IMR-90 (cell line): Measurements from ENCODE around the gene RAC2. TPM values are rescaled to one million over a fixed set of nuclear protein-coding genes. Genes with fewer than 3 reads are reported as not detected.

Experiments used
- ATAC-seq: fragments of 200-7000 bp; cut with Tn5 transposase; 2 replicates; pipeline ENCODE4 v1.9.1; 2020; ENCODE audit warnings: low read depth, mild to moderate bottlenecking, moderate library complexity
- BruUV-seq: library from RNA; stranded (reverse); fragments of 400-500 nt; replicated peaks from 2 replicates; lab custom pipeline; 2021; lab: Mats Ljungman, UMichigan
- CTCF ChIA-PET: fragments of 300-600 bp; formaldehyde crosslinking; extraction: SDS; loops from one replicate; lab custom pipeline; 2021; ENCODE audit warnings: antibody characterized with exemption; lab: Yijun Ruan, JAX
- POLR2A ChIA-PET: fragments of 300-600 bp; sonication (Branson Sonifier 250); formaldehyde crosslinking; loops from one replicate; lab custom pipeline; 2022; ENCODE audit warnings: antibody characterized with exemption; ENCODE audit not compliant: unreplicated experiment; lab: Charles Lee
- DNase-seq: peaks from one replicate; pipeline ENCODE4 v3.0.0; 2013
- H2AFZ ChIP-seq: replicated peaks from 2 replicates; pipeline ENCODE3; 2013; ENCODE audit warnings: low read length, mild to moderate bottlenecking; ENCODE audit not compliant: poor library complexity
- H2AK5ac ChIP-seq: 2 replicates; pipeline ENCODE4 v1.6.1; 2013; ENCODE audit warnings: low read depth, low read length, inconsistent platforms
- H2AK9ac ChIP-seq: replicated peaks from 2 replicates; pipeline ENCODE3; 2013; ENCODE audit warnings: mild to moderate bottlenecking, low read depth, low read length, moderate library complexity; ENCODE audit not compliant: poor library complexity
- H2BK120ac ChIP-seq: 2 replicates; pipeline ENCODE4 v1.6.1; 2013; ENCODE audit warnings: low read depth, low read length, inconsistent platforms
- H2BK15ac ChIP-seq: 3 replicates; pipeline ENCODE4 v1.6.1; 2013; ENCODE audit warnings: low read depth, low read length, inconsistent platforms
- H2BK20ac ChIP-seq: 2 replicates; pipeline ENCODE4 v1.6.1; 2013; ENCODE audit warnings: low read depth, mild to moderate bottlenecking, inconsistent platforms, low read length, moderate library complexity
- H2BK5ac ChIP-seq: 2 replicates; pipeline ENCODE4 v1.6.1; 2013; ENCODE audit warnings: mild to moderate bottlenecking, low read depth, low read length, inconsistent platforms; ENCODE audit not compliant: poor library complexity, severe bottlenecking
- H3K14ac ChIP-seq: replicated peaks from 2 replicates; pipeline ENCODE4 v1.6.1; 2013; ENCODE audit warnings: low read depth, low read length, inconsistent platforms
- H3K18ac ChIP-seq: 2 replicates; pipeline ENCODE4 v1.6.1; 2013; ENCODE audit warnings: low read depth, low read length, control low read depth
- H3K23ac ChIP-seq: 2 replicates; pipeline ENCODE4 v1.6.1; 2013; ENCODE audit warnings: low read depth, low read length, inconsistent platforms
- H3K27ac ChIP-seq: 2 replicates; pipeline ENCODE4 v1.5.1; 2013; ENCODE audit warnings: mild to moderate bottlenecking, control low read depth, low read length; ENCODE audit not compliant: insufficient read depth
- H3K27me3 ChIP-seq: 2 replicates; pipeline ENCODE4 v1.6.1; 2013; ENCODE audit warnings: low read length; ENCODE audit not compliant: control insufficient read depth, insufficient read depth
- H3K36me3 ChIP-seq: 2 replicates; pipeline ENCODE4 v1.6.1; 2013; ENCODE audit warnings: low read length, mixed read lengths; ENCODE audit not compliant: control insufficient read depth, insufficient read depth
- H3K4ac ChIP-seq: 2 replicates; pipeline ENCODE4 v1.6.1; 2013; ENCODE audit warnings: low read depth, low read length, inconsistent platforms
- H3K4me1 ChIP-seq: 2 replicates; pipeline ENCODE4 v1.6.1; 2013; ENCODE audit warnings: low read length, mixed read lengths; ENCODE audit not compliant: control insufficient read depth, insufficient read depth
- H3K4me2 ChIP-seq: 2 replicates; pipeline ENCODE4 v1.6.1; 2013; ENCODE audit warnings: low read depth, mild to moderate bottlenecking, control low read depth, low read length, moderate library complexity
- H3K4me3 ChIP-seq: 2 replicates; pipeline ENCODE4 v1.5.1; 2013; ENCODE audit warnings: low read depth, mild to moderate bottlenecking, control low read depth, low read length, moderate library complexity; ENCODE audit not compliant: insufficient read depth
- H3K56ac ChIP-seq: 2 replicates; pipeline ENCODE4 v1.6.1; 2013; ENCODE audit warnings: low read length, inconsistent platforms; ENCODE audit not compliant: insufficient read depth; ENCODE audit errors: extremely low read depth
- H3K79me1 ChIP-seq, 2 experiments: 2 replicates each; pipeline ENCODE4 v1.6.1; 2013; ENCODE audit warnings: low read length in 2 of 2, inconsistent platforms in 1 of 2, low read depth in 1 of 2
- H3K9ac ChIP-seq: 2 replicates; pipeline ENCODE4 v1.6.1; 2013; ENCODE audit warnings: low read depth, low read length, control low read depth
- H3K9me1 ChIP-seq: 2 replicates; pipeline ENCODE4 v1.6.1; 2013; ENCODE audit warnings: low read length, inconsistent platforms; ENCODE audit not compliant: insufficient read depth
- H3K9me3 ChIP-seq: 2 replicates; pipeline ENCODE4 v1.6.1; 2013; ENCODE audit warnings: low read length; ENCODE audit not compliant: control insufficient read depth, insufficient read depth
- H4K20me1 ChIP-seq: 2 replicates; pipeline ENCODE4 v1.6.1; 2013; ENCODE audit warnings: low read length, inconsistent platforms; ENCODE audit not compliant: insufficient read depth
- H4K5ac ChIP-seq: 2 replicates; pipeline ENCODE4 v1.6.1; 2013; ENCODE audit warnings: mild to moderate bottlenecking, low read depth, low read length, control low read depth
- H4K8ac ChIP-seq, 2 experiments: 2 replicates each; pipeline ENCODE4 v1.6.1; 2013; ENCODE audit warnings: low read depth in 2 of 2, low read length in 2 of 2, control low read depth in 1 of 2, inconsistent platforms in 1 of 2
- H4K91ac ChIP-seq: 2 replicates; pipeline ENCODE4 v1.6.1; 2013; ENCODE audit warnings: low read depth, low read length, inconsistent platforms; ENCODE audit not compliant: insufficient read depth
- CEBPB ChIP-seq: IDR thresholded peaks from 2 replicates; pipeline ENCODE4 v1.6.1; 2012; ENCODE audit warnings: low read depth, low read length, improper control_type of control experiment
- CHD1 ChIP-seq: IDR thresholded peaks from 2 replicates; pipeline ENCODE4 v1.6.1; 2012; ENCODE audit warnings: low read depth, low read length, improper control_type of control experiment
- ELK1 ChIP-seq: fragments of 150-350 bp; IDR thresholded peaks from 2 replicates; pipeline ENCODE4 v1.6.1; 2016; ENCODE audit warnings: low read depth, mild to moderate bottlenecking, low read length, moderate library complexity, borderline replicate concordance
- MAZ ChIP-seq: IDR thresholded peaks from 2 replicates; pipeline ENCODE4 v1.6.1; 2012; ENCODE audit warnings: low read depth, mild to moderate bottlenecking, low read length, improper control_type of control experiment, moderate library complexity, borderline replicate concordance
- MXI1 ChIP-seq: IDR thresholded peaks from 2 replicates; pipeline ENCODE4 v1.6.1; 2012; ENCODE audit warnings: low read depth, mild to moderate bottlenecking, low read length, moderate library complexity, borderline replicate concordance
- NFE2L2 ChIP-seq: fragments of 150-350 bp; IDR thresholded peaks from 2 replicates; pipeline ENCODE4 v1.6.1; 2016; ENCODE audit warnings: low read depth, mild to moderate bottlenecking, low read length
- RAD21 ChIP-seq: IDR thresholded peaks from 2 replicates; pipeline ENCODE4 v1.6.1; 2012; ENCODE audit warnings: low read length, improper control_type of control experiment
- RCOR1 ChIP-seq: IDR thresholded peaks from 2 replicates; pipeline ENCODE4 v1.6.1; 2012; ENCODE audit warnings: mild to moderate bottlenecking, low read length, improper control_type of control experiment; ENCODE audit not compliant: insufficient replicate concordance
- SMC3 ChIP-seq: fragments of 150-350 bp; IDR thresholded peaks from 2 replicates; pipeline ENCODE4 v1.6.1; 2016; ENCODE audit warnings: low read depth, mild to moderate bottlenecking, antibody characterized with exemption, low read length, moderate library complexity
- WGBS, 2 experiments: methylation state at CpG; one replicate each; pipeline versions ENCODE4 v1.1.5 to v1.1.7; 2013; ENCODE audit warnings: missing lambda C conversion rate in 2 of 2; ENCODE audit not compliant: insufficient read length in 1 of 2; ENCODE audit errors: extremely low coverage in 2 of 2; 5-methylcytosine and 5-hydroxymethylcytosine counted together
- dilution Hi-C: fragments of 300-500 bp; cut with HindIII; formaldehyde crosslinking; loops from one replicate; pipeline ENCODE4 v1.14.3; 2018; ENCODE audit warnings: low sequenced_read_pairs; ENCODE audit not compliant: unreplicated experiment
- in situ Hi-C: fragments of 300-500 bp; cut with MboI; formaldehyde crosslinking; loops from 3 replicates; pipeline ENCODE4 v1.14.3; 2019; ENCODE audit warnings: low sequenced_read_pairs, inconsistent platforms, mixed read lengths
- intact Hi-C: fragments of 100-400 bp; cut with micrococcal nuclease; formaldehyde crosslinking; loops from 2 replicates; pipeline ENCODE4 v1.10.0; 2022
- polyA plus RNA-seq, 3 experiments: library from polyadenylated mRNA; depleted of rRNA; stranded (reverse); fragments of >200 nt; gene quantifications; 2 replicates each; pipeline ENCODE4 v1.2.3, GENCODE V29; 2012; ENCODE audit warnings: low replicate concordance in 1 of 3
- total RNA-seq: library from RNA; depleted of rRNA; stranded (reverse); fragments of >200 nt; gene quantifications from 2 replicates; pipeline ENCODE4 v1.2.3, GENCODE V29; 2012
- TF ChIP-seq, protein P1 (sequence below): fragments of 150-350 bp; IDR thresholded peaks from 2 replicates; pipeline ENCODE4 v1.6.1; 2017; ENCODE audit warnings: mild to moderate bottlenecking, antibody characterized with exemption, low read length, low read depth

RAC2 gene
- total and polyA plus RNA-seq, 2 of the 4 experiments (the other 2 are of a cell fraction), result 10.0 to 72.3 TPM

DNA sequence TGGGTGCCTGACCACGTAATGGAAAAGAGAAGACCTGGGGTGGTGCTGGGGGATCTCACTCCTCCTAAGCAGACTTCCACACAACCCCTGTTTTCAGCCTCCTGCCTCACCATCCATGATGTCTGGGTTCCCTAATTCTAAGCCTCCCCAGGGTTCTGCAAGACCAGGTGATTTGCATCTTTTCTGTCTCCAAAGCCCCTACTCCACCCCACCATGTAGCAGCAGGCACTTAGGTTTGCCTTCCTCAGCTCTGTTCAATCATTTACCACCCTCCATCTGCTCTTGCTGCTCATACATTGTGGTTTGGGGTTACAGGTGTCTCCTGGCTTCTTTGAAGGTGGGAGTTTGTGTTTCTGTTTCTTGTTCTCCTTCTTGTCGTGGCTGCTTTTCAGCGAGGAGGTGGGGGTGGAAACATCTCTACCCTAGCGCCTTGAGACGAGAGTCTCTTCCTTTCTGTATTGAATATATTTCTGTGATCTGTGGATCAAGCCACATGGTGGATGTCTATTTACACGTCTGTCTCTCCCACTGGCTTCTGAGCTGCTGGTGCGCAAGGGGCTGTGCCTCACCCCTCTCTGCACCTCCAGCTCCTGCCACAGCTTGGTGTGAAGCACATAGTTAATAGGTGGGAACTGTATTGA, 25.2 kb downstream of the RAC2 start:
- Histone ChIP-seq H3K4me2 (no peak overlapping the region), H3K9ac (no peak overlapping the region), H3K4me1 (no peaks in the 10 kb centered on the region), H3K23ac (no peak overlapping the region), H4K8ac (no peak overlapping the region), H2BK15ac (no peak overlapping the region), H3K9me1 (no peaks in the 10 kb centered on the region), H2AK5ac (no peak overlapping the region), H3K79me1 (no peaks in the 10 kb centered on the region), H2BK120ac (no peak overlapping the region), H4K91ac (no peak overlapping the region), H3K14ac (no peak overlapping the region), H4K5ac (no peak overlapping the region), H3K27me3 (peaks cover 42% of the 10 kb centered on the region), H2BK20ac (no peak overlapping the region), H2AFZ (no peak overlapping the region), H2AK9ac (no peak overlapping the region), H3K9me3 (peaks cover 6% of the 10 kb centered on the region), H3K4ac (no peak overlapping the region), H3K18ac (no peak overlapping the region), H4K20me1 (no peaks in the 10 kb centered on the region), H3K56ac (no peak overlapping the region), H2BK5ac (no peak overlapping the region), H3K4me3 (no peak overlapping the region), H3K36me3 (no peaks in the 10 kb centered on the region), H3K27ac (no peak overlapping the region)
- intact Hi-C loops (no loop called here), dilution Hi-C loops (no loop called here), in situ Hi-C loops (no loop called here)
- CTCF ChIA-PET, result interaction anchor here (1.1 kb wide), 1 partner anchor 11 kb away, joined by 3 read pairs; no protein-coding TSS in a partner anchor
- no TSS peak for BruUV-seq
- ATAC-seq (no peak), DNase-seq (no peak)
- POLR2A ChIA-PET, result no interaction called here
- no peak for TF ChIP-seq CEBPB
- no peak for TF ChIP-seq NFE2L2
- no peak for TF ChIP-seq RCOR1
- TF ChIP-seq, protein P1, sequence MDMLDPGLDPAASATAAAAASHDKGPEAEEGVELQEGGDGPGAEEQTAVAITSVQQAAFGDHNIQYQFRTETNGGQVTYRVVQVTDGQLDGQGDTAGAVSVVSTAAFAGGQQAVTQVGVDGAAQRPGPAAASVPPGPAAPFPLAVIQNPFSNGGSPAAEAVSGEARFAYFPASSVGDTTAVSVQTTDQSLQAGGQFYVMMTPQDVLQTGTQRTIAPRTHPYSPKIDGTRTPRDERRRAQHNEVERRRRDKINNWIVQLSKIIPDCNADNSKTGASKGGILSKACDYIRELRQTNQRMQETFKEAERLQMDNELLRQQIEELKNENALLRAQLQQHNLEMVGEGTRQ, result no peak
- no peak for TF ChIP-seq SMC3
- no peak for TF ChIP-seq CHD1
- TF ChIP-seq RAD21, result no peak
- no peak for TF ChIP-seq MAZ
- TF ChIP-seq MXI1, result no peak
- no peak for TF ChIP-seq ELK1
- no CpG with 5 or more reads among the region's 7 CpGs for WGBS, 2 experiments
